Common myeloid progenitor, CD34-positive (primary cell): ENCODE data around the gene KRT6A.

ENCODE experiments used
- CTCF ChIA-PET: fragments of 350-600 bp; sonication (Branson Sonifier 250); formaldehyde crosslinking; loops from one replicate; lab custom pipeline; 2021; ENCODE audit warnings: antibody characterized with exemption; lab: Charles Lee
- POLR2A ChIA-PET: fragments of 350-600 bp; sonication (Branson Sonifier 250); formaldehyde crosslinking; loops from one replicate; lab custom pipeline; 2021; ENCODE audit warnings: antibody characterized with exemption; lab: Charles Lee
- DNase-seq, 3 donors: peaks; one replicate each; pipeline versions ENCODE4 v3.0.0 to v3.0.0-alpha.2; 2013
- H3K27ac ChIP-seq, 2 experiments: 1 replicate in 1 of 2; 2 replicates in 1 of 2; pipeline ENCODE4 v1.7.0; 2013; ENCODE audit warnings: inconsistent platforms in 2 of 2, low read length in 2 of 2, mild to moderate bottlenecking in 2 of 2, low read depth in 1 of 2, moderate library complexity in 1 of 2; ENCODE audit not compliant: severe bottlenecking in 2 of 2, insufficient read depth in 1 of 2, poor library complexity in 1 of 2
- H3K27me3 ChIP-seq, 5 experiments: replicated peaks in 2 of 5; 1 replicate in 3 of 5; 2 replicates in 2 of 5; pipeline versions ENCODE4 v1.6.1 to v1.7.0; 2013; ENCODE audit warnings: low read length in 4 of 5, mild to moderate bottlenecking in 2 of 5, moderate library complexity in 2 of 5, inconsistent platforms in 1 of 5; ENCODE audit not compliant: insufficient read depth in 5 of 5, control insufficient read depth in 4 of 5
- H3K36me3 ChIP-seq, 4 experiments: 1 replicate in 2 of 4; 2 replicates in 2 of 4; pipeline versions ENCODE4 v1.6.1 to v1.7.0; 2013; ENCODE audit warnings: low read length in 3 of 4, control low read depth in 1 of 4, mild to moderate bottlenecking in 1 of 4; ENCODE audit not compliant: control insufficient read depth in 4 of 4, insufficient read depth in 4 of 4
- H3K4me1 ChIP-seq, 4 experiments: 1 replicate in 3 of 4; 2 replicates in 1 of 4; pipeline versions ENCODE4 v1.6.1 to v1.7.1; 2013; ENCODE audit warnings: low read length in 3 of 4, mild to moderate bottlenecking in 3 of 4, control low read depth in 1 of 4, inconsistent platforms in 1 of 4, moderate library complexity in 1 of 4; ENCODE audit not compliant: control insufficient read depth in 4 of 4, insufficient read depth in 4 of 4; ENCODE audit errors: control extremely low read depth in 1 of 4
- H3K4me3 ChIP-seq, 7 experiments: 1 replicate in 4 of 7; 2 replicates in 3 of 7; pipeline versions ENCODE4 v1.5.1 to v1.7.0; 2013; ENCODE audit warnings: mild to moderate bottlenecking in 7 of 7, low read length in 6 of 7, moderate library complexity in 6 of 7, inconsistent platforms in 2 of 7, low read depth in 2 of 7, control low read depth in 1 of 7; ENCODE audit not compliant: insufficient read depth in 4 of 7, control insufficient read depth in 1 of 7; ENCODE audit errors: extremely low read depth in 1 of 7
- H3K9me3 ChIP-seq, 5 experiments: 1 replicate in 4 of 5; 2 replicates in 1 of 5; pipeline versions ENCODE4 v1.6.1 to v1.7.1; 2013; ENCODE audit warnings: low read length in 4 of 5, mild to moderate bottlenecking in 2 of 5, inconsistent platforms in 1 of 5, low read depth in 1 of 5, moderate library complexity in 1 of 5; ENCODE audit not compliant: control insufficient read depth in 4 of 5, insufficient read depth in 2 of 5; ENCODE audit errors: control extremely low read depth in 1 of 5
- WGBS: methylation state at CpG from one replicate; pipeline ENCODE4 v1.1.5; 2013; ENCODE audit not compliant: insufficient coverage; 5-methylcytosine and 5-hydroxymethylcytosine counted together

KRT6A gene

GRCh38 chr12:52524898-52525591 lies 32.0 kb upstream of the KRT6A start:
- Histone ChIP-seq H3K4me1 (no peaks in the 10 kb centered on the region), H3K9me3 (no peaks in the 10 kb centered on the region), H3K27me3 (peaks cover 0 to 13% (median 4%) of the 10 kb centered on the region in 5 experiments), H3K4me3 (no peak overlapping the region), H3K36me3 (no peaks in the 10 kb centered on the region), H3K27ac (no peak overlapping the region)
- 95% methylated on average over 4 of the region's 5 CpGs for WGBS
- no peak for DNase-seq
- CTCF ChIA-PET, result no interaction called here
- POLR2A ChIA-PET, result no interaction called here

GRCh38 chr12:52524241-52524897 lies 31.3 kb upstream of the KRT6A start:
- Histone ChIP-seq H3K9me3 (no peaks in the 10 kb centered on the region), H3K27me3 (peaks cover 0 to 15% (median 4%) of the 10 kb centered on the region in 5 experiments), H3K4me1 (no peaks in the 10 kb centered on the region), H3K4me3 (no peak overlapping the region), H3K27ac (no peak overlapping the region), H3K36me3 (no peaks in the 10 kb centered on the region)
- POLR2A ChIA-PET, result no interaction called here
- CTCF ChIA-PET, result interaction anchor here (0.9 kb wide), 1 partner anchor 8 kb away, joined by 3 read pairs; no protein-coding TSS in a partner anchor
- 100% methylated on average over 5 of the region's 6 CpGs for WGBS
- no peak for DNase-seq

- Histone ChIP-seq H3K9me3 (no peaks in the 10 kb centered on the region), H3K27me3 (peaks cover 0 to 15% (median 5%) of the 10 kb centered on the region in 5 experiments), H3K27ac (no peak overlapping the region), H3K36me3 (no peaks in the 10 kb centered on the region), H3K4me3 (no peak overlapping the region), H3K4me1 (no peaks in the 10 kb centered on the region)
- no peak for DNase-seq
- ChIA-PET CTCF (interaction anchor here (0.9 kb wide), 1 partner anchor 8 kb away, joined by 3 read pairs; no protein-coding TSS in a partner anchor), POLR2A (no interaction called here)
- WGBS, result 95% methylated on average over 2 of the region's 4 CpGs
Observed at GRCh38 chr12:52523824-52524223, 30.8 kb upstream of the KRT6A start.

GRCh38 chr12:52522346-52523011 lies 29.4 kb upstream of the KRT6A start:
- DNase-seq, result no peak
- Histone ChIP-seq H3K4me3 (no peak overlapping the region), H3K9me3 (no peaks in the 10 kb centered on the region), H3K27ac (no peak overlapping the region), H3K27me3 (peaks cover 0 to 15% (median 6%) of the 10 kb centered on the region in 5 experiments), H3K36me3 (no peaks in the 10 kb centered on the region), H3K4me1 (no peaks in the 10 kb centered on the region)
- ChIA-PET POLR2A (no interaction called here), CTCF (interaction anchor here (1.0 to 1.6 kb wide), 3 partner anchors 10 to 131 kb away, joined by 3 to 4 read pairs (median 3); no protein-coding TSS in a partner anchor)
- 90% methylated on average over 7 of the region's 10 CpGs for WGBS

- Histone ChIP-seq H3K36me3 (no peaks in the 10 kb centered on the region), H3K27ac (no peak overlapping the region), H3K4me1 (no peaks in the 10 kb centered on the region), H3K4me3 (no peak overlapping the region), H3K27me3 (peaks cover 0 to 15% (median 6%) of the 10 kb centered on the region in 5 experiments), H3K9me3 (no peaks in the 10 kb centered on the region)
- ChIA-PET POLR2A (no interaction called here), CTCF (interaction anchor here (0.6 to 1.6 kb wide), 3 partner anchors 15 to 131 kb away, joined by 3 to 4 read pairs (median 4); no protein-coding TSS in a partner anchor)
- DNase-seq, result no peak
- 85% methylated on average over 10 of the region's 10 CpGs for WGBS
Observed at GRCh38 chr12:52521568-52522266, 28.7 kb upstream of the KRT6A start.

GRCh38 chr12:52521175-52521567 lies 28.1 kb upstream of the KRT6A start:
- H3K27me3 ChIP-seq, result peaks cover 0 to 18% (median 4%) of the 10 kb centered on the region in 5 experiments
- H3K4me1 ChIP-seq, result no peaks in the 10 kb centered on the region
- H3K9me3 ChIP-seq, result no peaks in the 10 kb centered on the region
- 92% methylated on average over 9 of the region's 10 CpGs for WGBS
- no peak for DNase-seq
- CTCF ChIA-PET, result interaction anchor here (0.6 to 1.6 kb wide), 3 partner anchors 14 to 130 kb away, joined by 4 read pairs; no protein-coding TSS in a partner anchor
- no peak overlapping the region for H3K4me3 ChIP-seq
- H3K27ac ChIP-seq, result no peak overlapping the region
- POLR2A ChIA-PET, result no interaction called here
- no peaks in the 10 kb centered on the region for H3K36me3 ChIP-seq
